Dedifferentiated amniotic fluid mesenchymal stem cell (primary cell): Measurements from ENCODE around the gene REEP2.
"Not testable (repeated sequence)": the region's sequence is repeated elsewhere in the genome, so short reads cannot be mapped to it uniquely, and the experiment has no call there.

ENCODE experiments used
- DNase-seq: peaks from one replicate; pipeline ENCODE4 v3.0.0-alpha.2; 2016; ENCODE audit errors: extremely low spot score

The REEP2 gene

GRCh38 chr5:138438724-138439476 is at the start of gene REEP2:
REEP2 (plus strand) TSS chr5:138439057; CDS start chr5:138439209, 152 bp downstream.
- DNase-seq: no peak

GRCh38 chr5:138389332-138389731 is 49.5 kb upstream of the REEP2 start:
- no peak for DNase-seq

- DNase-seq: not testable (repeated sequence)
These were observed 48.9 kb upstream of the REEP2 start for GRCh38 chr5:138389911-138390310.

DNA sequence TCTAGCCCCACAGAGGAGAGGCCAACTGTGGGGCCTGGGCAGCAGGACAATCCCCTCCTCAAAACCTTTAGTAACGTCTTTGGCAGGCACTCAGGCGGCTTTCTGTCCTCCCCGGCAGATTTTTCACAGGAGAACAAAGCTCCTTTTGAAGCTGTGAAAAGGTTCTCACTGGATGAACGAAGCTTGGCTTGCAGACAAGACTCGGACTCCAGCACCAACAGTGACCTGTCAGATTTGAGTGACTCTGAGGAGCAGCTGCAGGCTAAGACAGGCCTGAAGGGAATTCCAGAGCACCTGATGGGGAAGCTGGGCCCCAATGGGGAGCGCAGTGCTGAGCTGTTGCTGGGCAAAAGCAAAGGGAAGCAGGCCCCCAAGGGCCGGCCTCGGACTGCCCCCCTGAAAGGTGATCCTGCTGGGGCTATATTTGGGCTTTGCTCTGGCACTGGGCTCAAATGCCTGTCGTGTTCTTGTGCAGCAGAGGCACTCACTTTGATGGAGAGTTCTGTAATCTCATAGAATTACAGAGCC is 46.9 kb upstream of the REEP2 start:
- no peak for DNase-seq

DNA sequence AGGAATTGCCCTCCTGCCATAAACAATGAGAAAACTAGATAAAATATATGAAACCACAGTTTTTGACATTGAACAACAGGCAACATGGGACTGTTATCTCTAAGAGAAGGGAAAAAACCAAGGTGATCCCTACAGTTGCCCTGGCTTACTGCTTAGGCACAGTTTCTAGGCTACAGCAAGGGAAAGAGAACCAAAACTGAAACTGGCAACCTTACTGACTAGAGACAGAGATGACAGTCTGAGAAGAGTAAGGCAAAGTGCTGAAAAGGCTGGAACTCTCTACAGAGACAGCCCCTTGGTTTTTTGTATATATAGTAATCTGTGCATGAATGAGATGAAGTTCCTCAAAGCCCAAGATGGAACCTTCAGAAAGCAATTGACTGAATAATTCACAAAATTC is 36.2 kb upstream of the REEP2 start:
- no peak for DNase-seq

DNA sequence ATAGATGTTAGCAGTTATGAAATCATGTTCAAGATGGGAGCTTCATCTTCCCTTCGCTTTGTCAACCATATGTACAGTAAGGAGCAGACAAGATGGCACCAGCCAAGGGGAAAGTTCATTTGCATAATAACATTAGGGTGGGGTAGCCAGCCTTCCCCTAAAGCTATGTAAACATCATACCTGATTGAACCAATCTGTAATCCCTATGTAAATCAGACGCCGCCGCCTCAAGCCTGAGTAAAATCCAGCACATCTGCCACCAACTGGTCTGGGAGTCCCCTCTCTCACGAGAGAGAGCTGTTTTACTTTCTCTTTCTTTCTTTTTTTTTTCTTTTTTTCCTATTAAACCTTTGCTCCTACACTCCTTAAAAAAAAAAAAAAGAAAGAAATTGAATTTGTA is 30.8 kb upstream of the REEP2 start:
- no peak for DNase-seq

GRCh38 chr5:138410996-138411640 is 27.7 kb upstream of the REEP2 start:
- not testable (repeated sequence) for DNase-seq

- no peak for DNase-seq
These were observed 20.4 kb upstream of the REEP2 start for GRCh38 chr5:138418444-138418843.

GRCh38 chr5:138425079-138425478 is 13.8 kb upstream of the REEP2 start:
- no peak for DNase-seq

GRCh38 chr5:138435943-138436342 is 2.9 kb upstream of the REEP2 start:
- DNase-seq: no peak

- no peak for DNase-seq
These were observed 694 bp upstream of the REEP2 start for GRCh38 chr5:138438003-138438723.

DNA sequence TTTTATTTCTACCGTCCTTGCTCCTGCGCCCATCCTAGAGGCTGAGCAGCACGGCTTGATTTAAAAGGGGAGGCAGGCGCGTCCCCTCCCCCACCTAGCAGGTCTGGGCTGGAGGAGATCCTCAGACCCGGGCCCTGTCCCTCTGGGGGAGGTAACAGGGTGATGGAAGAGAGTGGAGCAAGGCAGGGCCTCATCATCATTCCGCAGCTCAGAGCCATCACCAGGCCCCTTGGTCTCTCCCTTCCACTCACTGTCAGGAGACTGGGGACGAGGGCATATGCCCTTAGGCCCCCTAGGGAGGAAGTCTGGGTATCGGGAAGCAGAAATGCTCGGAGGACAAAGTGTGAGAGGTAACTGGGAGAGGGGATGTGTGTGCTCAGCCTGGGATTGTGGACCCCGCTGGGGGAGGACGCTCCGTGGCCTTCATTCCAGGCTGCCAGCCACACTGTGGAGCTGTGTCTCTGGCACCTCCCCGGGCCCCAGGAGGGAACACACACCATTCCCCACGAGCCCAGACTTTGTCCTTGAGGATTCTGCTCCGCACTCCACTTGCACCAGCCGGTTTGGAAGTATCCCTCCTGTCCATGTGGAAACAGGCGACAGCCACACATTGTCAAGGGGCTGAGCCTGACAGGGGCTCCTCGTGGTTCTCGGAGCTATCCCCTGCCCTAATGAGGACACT is 761 bp downstream of the REEP2 start:
- DNase-seq: no peak

DNA sequence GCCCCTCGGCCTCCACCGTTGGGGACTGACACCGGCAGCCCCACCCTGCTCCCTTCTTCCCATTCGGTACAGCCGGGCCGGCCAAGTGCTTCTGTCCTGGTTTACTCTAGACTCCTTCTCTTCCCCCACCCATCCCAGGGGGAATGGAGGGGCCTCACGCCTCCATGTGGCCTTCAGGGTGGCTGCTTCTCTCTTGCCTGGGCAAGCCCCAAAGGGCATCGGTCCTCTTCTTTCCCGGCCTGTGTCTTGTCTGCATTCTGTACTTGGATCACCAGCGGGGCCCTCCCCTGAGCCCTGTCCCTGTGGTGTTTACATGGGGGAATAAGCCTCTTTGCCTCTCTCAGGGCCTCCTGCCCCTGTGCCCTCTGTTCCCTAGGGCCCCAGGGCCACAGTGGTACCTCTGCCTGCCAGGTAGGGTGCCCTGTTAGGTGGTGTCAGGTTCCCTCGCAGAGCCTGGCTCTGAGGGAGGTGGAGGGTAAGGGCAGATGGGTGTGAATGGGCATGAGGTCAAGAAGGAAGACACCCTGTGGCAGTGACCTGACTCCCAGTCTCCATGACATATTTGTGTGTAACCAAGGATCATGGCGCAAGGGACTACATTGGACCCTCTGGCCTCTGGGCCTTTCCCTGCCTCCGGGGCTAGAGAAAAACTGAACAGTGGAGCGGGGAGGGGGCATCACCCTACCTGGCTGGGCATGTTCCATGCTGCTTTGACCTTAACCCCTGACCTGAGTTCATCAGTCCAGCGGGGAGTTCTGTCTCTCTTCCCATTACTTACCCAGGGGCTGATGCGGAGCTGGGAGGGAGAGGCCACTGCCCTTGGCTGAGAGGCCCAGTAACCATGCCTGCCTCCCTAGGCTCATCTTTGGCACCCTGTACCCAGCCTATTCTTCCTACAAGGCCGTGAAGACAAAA is 1.6 kb downstream of the REEP2 start:
- no peak for DNase-seq

DNA sequence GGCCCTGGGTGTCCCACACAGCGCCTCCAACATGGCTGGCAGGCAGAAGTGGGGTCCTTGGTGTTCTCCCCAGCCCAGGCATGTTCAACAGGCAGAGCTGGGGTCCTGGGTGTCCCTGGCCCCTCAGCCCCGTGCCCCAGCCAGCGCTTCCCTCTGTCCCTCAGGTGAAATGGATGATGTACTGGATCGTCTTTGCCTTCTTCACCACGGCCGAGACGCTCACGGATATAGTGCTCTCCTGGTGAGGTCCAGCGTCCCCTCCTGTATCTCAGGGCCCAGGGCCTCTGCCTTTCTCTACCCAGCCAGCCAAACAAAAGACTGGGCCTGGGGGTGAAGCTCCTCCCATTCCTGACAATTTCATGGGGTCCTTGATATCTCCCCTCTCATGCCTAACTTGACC is 2.4 kb downstream of the REEP2 start:
- no peak for DNase-seq

- DNase-seq: no peak
These were observed 5.4 kb downstream of the REEP2 start for GRCh38 chr5:138444078-138444773.

DNA sequence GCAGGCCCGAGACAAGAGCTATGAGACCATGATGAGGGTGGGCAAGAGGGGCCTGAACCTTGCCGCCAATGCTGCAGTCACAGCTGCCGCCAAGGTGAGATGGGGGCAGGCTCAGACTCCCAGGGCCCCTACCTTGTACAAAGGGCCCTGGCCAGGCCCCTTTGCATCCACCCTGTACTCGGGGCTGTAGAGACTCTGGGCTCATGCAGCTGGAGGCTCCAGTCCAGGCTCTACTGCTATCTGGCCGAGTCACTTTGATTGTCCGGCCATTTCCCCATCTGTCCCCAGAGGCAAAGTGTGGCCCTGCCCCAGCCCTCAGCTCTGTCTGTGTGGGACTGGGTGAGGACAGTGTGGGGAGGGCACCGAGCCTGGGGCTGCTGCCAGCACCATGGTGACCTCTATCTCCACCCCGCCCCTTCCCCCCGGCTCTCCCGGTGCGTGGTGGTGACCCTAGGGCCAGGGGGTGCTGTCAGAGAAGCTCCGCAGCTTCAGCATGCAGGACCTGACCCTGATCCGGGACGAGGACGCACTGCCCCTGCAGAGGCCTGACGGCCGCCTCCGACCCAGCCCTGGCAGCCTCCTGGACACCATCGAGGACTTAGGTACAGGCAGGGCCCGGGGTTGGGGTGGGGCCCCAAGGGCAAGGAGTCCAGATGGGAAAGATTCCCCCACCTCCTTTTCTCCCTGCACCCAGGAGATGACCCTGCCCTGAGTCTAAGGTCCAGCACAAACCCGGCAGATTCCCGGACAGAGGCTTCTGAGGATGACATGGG is 6.1 kb downstream of the REEP2 start:
- no peak for DNase-seq

- no peak for DNase-seq
These were observed 6.9 kb downstream of the REEP2 start for GRCh38 chr5:138445547-138446271.

GRCh38 chr5:138448070-138448469 is 9.2 kb downstream of the REEP2 start:
- no peak for DNase-seq
